ENCODE measurements around the gene CRABP2. TPM values are rescaled to one million over a fixed set of nuclear protein-coding genes. Genes with fewer than 3 reads are reported as not detected.

The CRABP2 gene
- total and polyA plus RNA-seq, 2 donors (not counting 3 experiments of a cell fraction or from before 2014, with no cell fraction given): 0.32 to 1.0 TPM

DNA sequence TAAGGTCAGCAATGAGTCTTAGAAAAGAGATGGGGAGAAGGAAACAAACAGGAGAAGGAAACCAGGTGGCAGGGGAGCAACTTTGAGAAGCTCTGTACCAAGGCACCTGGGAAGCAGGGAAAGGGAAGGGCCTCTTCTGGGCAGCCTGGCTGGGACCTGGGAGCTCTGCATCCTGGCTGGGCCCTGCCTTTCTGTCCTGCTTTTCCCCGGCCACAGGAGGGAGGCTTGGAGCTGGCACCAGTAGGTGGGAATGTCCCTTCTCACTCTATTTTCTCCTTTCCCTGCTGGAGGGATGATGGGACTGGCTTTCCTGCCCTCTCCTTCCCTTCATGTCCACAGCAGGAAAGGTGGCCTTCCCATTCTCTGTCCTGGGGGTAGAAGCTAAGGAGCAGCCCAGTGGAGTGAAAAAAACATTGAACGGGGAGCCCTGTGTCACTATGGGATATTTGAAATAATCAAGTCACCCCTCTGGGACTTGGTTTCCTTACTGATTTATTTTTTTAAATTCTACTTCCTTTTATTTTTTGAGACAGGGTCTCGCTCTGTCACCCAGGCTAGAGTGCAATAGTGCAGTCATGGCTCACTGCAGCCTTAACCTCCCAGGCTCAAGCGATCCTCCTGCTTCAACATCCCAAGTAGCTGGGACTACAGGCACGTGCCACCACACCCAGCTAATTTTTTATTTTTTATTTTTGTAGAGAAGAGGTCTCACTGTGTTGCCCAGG, 23.1 kb downstream of the CRABP2 start:
- intact Hi-C loops (cut with micrococcal nuclease): no loop called here
- Histone ChIP-seq H4K20me1 (replicated peaks; ENCODE audit: control insufficient read depth, extremely low read depth, insufficient read depth, low read length) (no peaks in the 10 kb centered on the region), H3K79me2 (ENCODE audit: control insufficient read depth, insufficient read depth, low read length) (peaks cover 3% of the 10 kb centered on the region), H3K9ac (replicated peaks; ENCODE audit: extremely low read depth, insufficient read depth, low read length) (no peak overlapping the region), H3K9me1 (replicated peaks; ENCODE audit: control insufficient read depth, extremely low read depth, insufficient read depth, low read length) (no peaks in the 10 kb centered on the region), H3K4me2 (ENCODE audit: insufficient read depth, low read length) (no peak overlapping the region), H3K4me3 (replicated peaks in 1 of 3; ENCODE audit: insufficient read depth in 1 of 3, low read depth in 1 of 3, low read length in 3 of 3) (no peak overlapping the region), H3K4me1 (ENCODE audit: control insufficient read depth, extremely low read depth, insufficient read depth, low read length) (peaks cover 7% of the 10 kb centered on the region), H3K36me3 (ENCODE audit: control insufficient read depth in 2 of 2, extremely low read depth in 1 of 2, insufficient read depth in 2 of 2, low read length in 2 of 2) (no peaks in the 10 kb centered on the region), H3K9me3 (replicated peaks; ENCODE audit: control insufficient read depth, insufficient read depth, low read length) (no peaks in the 10 kb centered on the region), H3K27me3 (ENCODE audit: control insufficient read depth in 2 of 2, insufficient read depth in 2 of 2, low read length in 2 of 2) (peaks cover 15 to 20% of the 10 kb centered on the region in 2 experiments), H2AFZ (ENCODE audit: low read depth, low read length) (no peak overlapping the region), H3K27ac (ENCODE audit: insufficient read depth, low read depth, low read length) (no peak overlapping the region)
- no TSS peak for BruUV-seq (replicated peaks)
- TF ChIP-seq GATA2 (IDR thresholded peaks at IDR 0.05; ENCODE audit: insufficient read depth, insufficient read length, low read depth, low read length): no peak
- no peak for TF ChIP-seq JUN (IDR thresholded peaks at IDR 0.05; ENCODE audit: borderline replicate concordance, insufficient read depth, insufficient read length, low read depth)
- TF ChIP-seq, protein P1, sequence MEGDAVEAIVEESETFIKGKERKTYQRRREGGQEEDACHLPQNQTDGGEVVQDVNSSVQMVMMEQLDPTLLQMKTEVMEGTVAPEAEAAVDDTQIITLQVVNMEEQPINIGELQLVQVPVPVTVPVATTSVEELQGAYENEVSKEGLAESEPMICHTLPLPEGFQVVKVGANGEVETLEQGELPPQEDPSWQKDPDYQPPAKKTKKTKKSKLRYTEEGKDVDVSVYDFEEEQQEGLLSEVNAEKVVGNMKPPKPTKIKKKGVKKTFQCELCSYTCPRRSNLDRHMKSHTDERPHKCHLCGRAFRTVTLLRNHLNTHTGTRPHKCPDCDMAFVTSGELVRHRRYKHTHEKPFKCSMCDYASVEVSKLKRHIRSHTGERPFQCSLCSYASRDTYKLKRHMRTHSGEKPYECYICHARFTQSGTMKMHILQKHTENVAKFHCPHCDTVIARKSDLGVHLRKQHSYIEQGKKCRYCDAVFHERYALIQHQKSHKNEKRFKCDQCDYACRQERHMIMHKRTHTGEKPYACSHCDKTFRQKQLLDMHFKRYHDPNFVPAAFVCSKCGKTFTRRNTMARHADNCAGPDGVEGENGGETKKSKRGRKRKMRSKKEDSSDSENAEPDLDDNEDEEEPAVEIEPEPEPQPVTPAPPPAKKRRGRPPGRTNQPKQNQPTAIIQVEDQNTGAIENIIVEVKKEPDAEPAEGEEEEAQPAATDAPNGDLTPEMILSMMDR (IDR thresholded peaks at IDR 0.05; ENCODE audit: extremely low read depth in 1 of 2, insufficient read depth in 1 of 2, low read depth in 1 of 2, low read length in 2 of 2): peak in 1 of 2 donors; percentile 29
- no peak for DNase-seq (ENCODE audit: low read depth, low spot score)
- no peak for FAIRE-seq
- CTCF ChIA-PET: interaction anchor here (0.7 to 16.7 kb wide), 14 partner anchors 12 to 245 kb away, joined by 3 to 453 read pairs (median 3); partner anchors contain the start of genes CRABP2, ISG20L2 and METTL25B
- POLR2A ChIA-PET: no interaction called here
- dilution Hi-C loops (cut with MboI; ENCODE audit: extremely low pct_ligation_motif_present, low sequenced_read_pairs): no loop called here

Data from endothelial cell of umbilical vein (primary cell).